ENCODE results near the gene ALLC.
"Not testable (repeated sequence)": the region's sequence is repeated elsewhere in the genome, so short reads cannot be mapped to it uniquely, and the experiment has no call there.

GRCh38 chr2:3635975-3636327 lies 22.0 kb upstream of the ALLC start:
- not testable (repeated sequence) for TF ChIP-seq SREBF1 (IDR thresholded peaks at IDR 0.05; ENCODE audit: borderline replicate concordance, low read depth, low read length); POLR3A (IDR thresholded peaks at IDR 0.05; ENCODE audit: borderline replicate concordance, extremely low read depth, insufficient read depth, insufficient read length)
- TF ChIP-seq, protein P1, sequence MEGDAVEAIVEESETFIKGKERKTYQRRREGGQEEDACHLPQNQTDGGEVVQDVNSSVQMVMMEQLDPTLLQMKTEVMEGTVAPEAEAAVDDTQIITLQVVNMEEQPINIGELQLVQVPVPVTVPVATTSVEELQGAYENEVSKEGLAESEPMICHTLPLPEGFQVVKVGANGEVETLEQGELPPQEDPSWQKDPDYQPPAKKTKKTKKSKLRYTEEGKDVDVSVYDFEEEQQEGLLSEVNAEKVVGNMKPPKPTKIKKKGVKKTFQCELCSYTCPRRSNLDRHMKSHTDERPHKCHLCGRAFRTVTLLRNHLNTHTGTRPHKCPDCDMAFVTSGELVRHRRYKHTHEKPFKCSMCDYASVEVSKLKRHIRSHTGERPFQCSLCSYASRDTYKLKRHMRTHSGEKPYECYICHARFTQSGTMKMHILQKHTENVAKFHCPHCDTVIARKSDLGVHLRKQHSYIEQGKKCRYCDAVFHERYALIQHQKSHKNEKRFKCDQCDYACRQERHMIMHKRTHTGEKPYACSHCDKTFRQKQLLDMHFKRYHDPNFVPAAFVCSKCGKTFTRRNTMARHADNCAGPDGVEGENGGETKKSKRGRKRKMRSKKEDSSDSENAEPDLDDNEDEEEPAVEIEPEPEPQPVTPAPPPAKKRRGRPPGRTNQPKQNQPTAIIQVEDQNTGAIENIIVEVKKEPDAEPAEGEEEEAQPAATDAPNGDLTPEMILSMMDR (IDR thresholded peaks at IDR 0.05 in 2 of 3, conservative IDR thresholded peaks at IDR 0.05 in 1 of 3; ENCODE audit: insufficient read depth in 2 of 3, low read depth in 1 of 3, low read length in 3 of 3), result not testable (repeated sequence)
- TF ChIP-seq, protein P2, sequence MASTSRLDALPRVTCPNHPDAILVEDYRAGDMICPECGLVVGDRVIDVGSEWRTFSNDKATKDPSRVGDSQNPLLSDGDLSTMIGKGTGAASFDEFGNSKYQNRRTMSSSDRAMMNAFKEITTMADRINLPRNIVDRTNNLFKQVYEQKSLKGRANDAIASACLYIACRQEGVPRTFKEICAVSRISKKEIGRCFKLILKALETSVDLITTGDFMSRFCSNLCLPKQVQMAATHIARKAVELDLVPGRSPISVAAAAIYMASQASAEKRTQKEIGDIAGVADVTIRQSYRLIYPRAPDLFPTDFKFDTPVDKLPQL (IDR thresholded peaks at IDR 0.05; ENCODE audit: extremely low read depth, insufficient read length), result not testable (repeated sequence)

All from K562 (cell line).